HG02759 (cell line): ENCODE data around the gene SLC22A23.

Experiments
- ATAC-seq: cut with Tn5 transposase; IDR thresholded peaks from one replicate; pipeline ENCODE4 v1.9.1; 2021; ENCODE audit warnings: mild to moderate bottlenecking, moderate library complexity; ENCODE audit not compliant: unreplicated experiment

SLC22A23 gene

GRCh38 chr6:3355358-3356055 is 101.3 kb downstream of the SLC22A23 start:
- ATAC-seq: no peak

- ATAC-seq: no peak
Observed at GRCh38 chr6:3355011-3355357, 101.9 kb downstream of the SLC22A23 start.

- ATAC-seq: no peak
Observed at GRCh38 chr6:3353939-3354338, 102.9 kb downstream of the SLC22A23 start.

- no peak for ATAC-seq
Observed at GRCh38 chr6:3353213-3353903, 103.5 kb downstream of the SLC22A23 start.

- no peak for ATAC-seq
Observed at GRCh38 chr6:3352678-3353077, 104.2 kb downstream of the SLC22A23 start.

- ATAC-seq: no peak
Observed at GRCh38 chr6:3351829-3352524, 104.9 kb downstream of the SLC22A23 start.

- no peak for ATAC-seq
Observed at GRCh38 chr6:3351105-3351676, 105.7 kb downstream of the SLC22A23 start.

- no peak for ATAC-seq
Observed at GRCh38 chr6:3350252-3350796, 106.5 kb downstream of the SLC22A23 start.

GRCh38 chr6:3349388-3350251 is 107.2 kb downstream of the SLC22A23 start:
- no peak for ATAC-seq

GRCh38 chr6:3348821-3349220 is 108.0 kb downstream of the SLC22A23 start:
- no peak for ATAC-seq

- no peak for ATAC-seq
Observed at GRCh38 chr6:3347826-3348225, 109.0 kb downstream of the SLC22A23 start.

- no peak for ATAC-seq
Observed at GRCh38 chr6:3347247-3347646, 109.6 kb downstream of the SLC22A23 start.

GRCh38 chr6:3346476-3346875 is 110.4 kb downstream of the SLC22A23 start:
- ATAC-seq: no peak

- no peak for ATAC-seq
Observed at GRCh38 chr6:3345836-3346235, 111.0 kb downstream of the SLC22A23 start.

- ATAC-seq: no peak
Observed at GRCh38 chr6:3343089-3343883, 113.6 kb downstream of the SLC22A23 start.

- ATAC-seq: no peak
Observed at GRCh38 chr6:3341467-3341866, 115.4 kb downstream of the SLC22A23 start.

GRCh38 chr6:3340894-3341293 is 116.0 kb downstream of the SLC22A23 start:
- ATAC-seq: no peak

- ATAC-seq: no peak
Observed at GRCh38 chr6:3340358-3340802, 116.5 kb downstream of the SLC22A23 start.

- no peak for ATAC-seq
Observed at GRCh38 chr6:3339811-3340210, 117.0 kb downstream of the SLC22A23 start.
